AG20443 (cell line): ENCODE measurements around the gene RTL5.
A peak's percentile ranks its signal among the peaks of the same experiment; 100 is the strongest.

Experiments used
- DNase-seq: peaks from one replicate; pipeline ENCODE4 v3.0.0; 2012; ENCODE audit warnings: low spot score, mixed read lengths

RTL5 gene

GRCh38 chrX:72129661-72130060, 2.1 kb downstream of the RTL5 start:
- no peak for DNase-seq

- peak; percentile 20 for DNase-seq
These were observed 2.8 kb downstream of the RTL5 start for GRCh38 chrX:72128881-72129280.

DNA sequence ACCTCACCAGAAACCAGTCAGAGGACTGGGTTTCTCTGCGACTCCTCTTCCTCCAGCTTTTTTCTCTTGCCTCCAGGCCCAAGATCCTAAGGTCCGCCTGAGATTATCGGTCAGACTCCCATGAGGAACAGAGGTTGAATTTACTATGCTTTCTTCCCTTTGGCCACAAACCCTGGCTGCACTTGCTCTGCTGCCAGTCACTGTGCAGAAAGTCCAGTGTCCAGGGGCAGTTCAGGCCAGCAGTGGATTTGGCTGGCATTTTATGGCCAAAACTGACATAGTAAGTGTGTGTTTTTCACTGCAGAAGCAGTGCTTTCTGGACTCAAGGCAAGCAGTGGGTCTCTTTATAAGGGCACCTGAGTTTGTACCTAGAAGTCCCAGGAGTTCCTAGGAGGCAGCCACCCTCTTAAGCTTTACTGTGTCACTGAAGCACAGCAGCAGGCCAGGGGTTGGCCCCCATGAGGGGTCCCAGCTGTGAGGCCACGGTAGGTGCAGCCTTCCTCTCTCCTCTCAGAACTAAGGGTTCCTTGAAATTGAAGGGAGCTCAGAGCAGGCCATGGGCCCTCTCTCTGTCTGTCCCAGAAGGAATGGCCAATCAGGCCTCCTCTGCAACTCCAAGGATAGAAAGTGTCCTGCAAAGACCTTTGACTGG, 3.4 kb downstream of the RTL5 start:
- DNase-seq, result no peak

DNA sequence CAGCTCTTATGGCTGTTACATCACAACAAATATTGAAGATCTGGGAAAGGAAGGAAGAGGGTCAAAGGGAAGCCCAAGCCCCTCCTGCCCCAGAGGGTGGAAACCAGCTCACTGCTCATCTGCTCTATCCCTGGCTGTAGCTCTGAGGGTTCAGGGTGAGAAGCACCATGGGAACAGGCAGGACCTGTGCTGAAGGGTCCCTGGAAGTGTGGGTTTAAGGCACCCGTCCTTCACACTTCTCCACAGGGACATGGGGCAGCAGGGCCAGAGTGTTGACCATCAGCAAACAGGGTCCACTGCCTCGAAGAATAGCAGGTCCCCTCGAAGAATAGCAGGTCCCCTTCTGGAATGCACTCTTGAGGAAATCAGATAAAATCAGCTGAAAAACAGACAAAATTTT, 4.4 kb downstream of the RTL5 start:
- no peak for DNase-seq

DNA sequence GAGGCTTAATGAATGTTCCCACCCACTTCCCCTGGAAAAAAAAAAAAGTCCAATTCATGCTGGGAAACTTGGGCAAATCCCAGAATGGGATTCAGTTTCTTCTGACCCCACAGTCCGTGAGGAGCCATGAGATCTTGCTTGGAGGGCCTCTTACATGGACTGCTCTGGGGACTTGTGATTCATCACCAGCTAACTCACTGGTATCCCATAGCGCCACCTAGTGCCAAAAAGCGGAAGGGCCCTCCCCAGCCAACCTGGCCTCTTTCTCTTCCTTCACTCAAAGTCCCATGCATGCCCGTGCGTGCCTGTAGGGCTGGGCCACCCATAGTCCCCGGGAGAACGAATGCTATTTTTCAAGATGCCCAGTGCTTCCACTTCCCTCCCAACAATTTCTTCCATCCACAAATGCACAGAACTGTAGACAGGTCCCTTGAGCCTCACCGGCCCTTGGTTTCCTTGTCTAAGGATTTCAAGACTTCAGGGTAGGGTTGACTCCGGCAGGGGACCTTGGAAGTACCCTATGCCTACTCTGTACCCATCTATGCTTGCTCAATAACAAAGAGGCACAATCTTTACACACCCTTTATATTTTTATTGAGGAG, 5.1 kb downstream of the RTL5 start:
- peak; percentile 81 for DNase-seq

DNA sequence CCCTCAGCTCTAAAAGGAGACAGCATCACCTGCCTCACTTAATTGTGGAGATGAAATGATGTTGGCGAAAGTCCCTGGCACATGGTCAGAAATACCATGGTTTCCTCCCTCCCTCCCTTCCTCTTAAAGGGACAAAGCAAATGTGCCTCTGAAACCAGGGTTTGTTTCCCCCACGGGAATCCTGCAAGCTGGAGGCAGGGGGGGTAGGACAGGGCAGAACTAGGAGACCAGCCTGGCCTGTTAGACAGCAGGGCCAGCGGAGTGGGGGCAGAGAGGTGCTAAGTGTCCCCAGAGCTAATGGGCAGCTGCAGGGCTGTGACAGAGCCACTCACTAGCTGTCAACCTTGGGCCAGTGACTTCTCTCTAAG, 5.7 kb downstream of the RTL5 start:
- DNase-seq, result no peak

DNA sequence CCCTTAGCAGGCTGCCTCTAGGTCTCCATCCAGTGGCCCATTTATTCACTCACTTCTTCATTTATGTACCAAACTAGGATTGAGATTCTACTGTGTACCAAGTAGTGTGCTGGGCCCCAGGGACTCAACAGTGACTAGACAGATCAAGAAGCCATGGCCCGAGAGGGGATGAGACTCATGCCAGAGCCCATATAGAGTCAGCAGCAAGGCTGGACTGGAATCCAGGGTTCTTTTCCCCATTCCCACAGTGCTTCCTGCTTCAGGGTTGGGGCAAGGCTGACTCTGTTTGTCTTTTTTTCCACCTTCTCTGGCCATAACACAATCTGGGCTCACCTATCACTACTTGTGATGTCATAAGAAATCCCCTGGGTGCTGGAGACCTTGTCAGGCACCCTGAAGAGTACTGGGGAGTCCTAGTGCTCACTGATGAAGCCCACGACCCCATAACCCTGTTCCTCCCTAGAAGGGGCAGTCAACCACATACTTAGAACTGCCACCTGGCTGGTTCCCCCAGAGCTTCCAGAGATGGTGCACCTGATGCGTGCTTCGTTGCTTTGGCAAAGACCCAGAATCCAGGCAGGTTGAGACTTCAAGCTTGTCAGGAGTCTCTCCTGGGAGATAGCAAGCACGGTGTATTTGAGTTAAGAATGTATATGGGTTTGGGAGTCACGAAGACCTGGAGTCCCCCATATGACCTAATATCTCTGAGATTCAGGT, 6.2 kb downstream of the RTL5 start:
- no peak for DNase-seq

GRCh38 chrX:72124540-72125201, 7.0 kb downstream of the RTL5 start:
- no peak for DNase-seq

DNA sequence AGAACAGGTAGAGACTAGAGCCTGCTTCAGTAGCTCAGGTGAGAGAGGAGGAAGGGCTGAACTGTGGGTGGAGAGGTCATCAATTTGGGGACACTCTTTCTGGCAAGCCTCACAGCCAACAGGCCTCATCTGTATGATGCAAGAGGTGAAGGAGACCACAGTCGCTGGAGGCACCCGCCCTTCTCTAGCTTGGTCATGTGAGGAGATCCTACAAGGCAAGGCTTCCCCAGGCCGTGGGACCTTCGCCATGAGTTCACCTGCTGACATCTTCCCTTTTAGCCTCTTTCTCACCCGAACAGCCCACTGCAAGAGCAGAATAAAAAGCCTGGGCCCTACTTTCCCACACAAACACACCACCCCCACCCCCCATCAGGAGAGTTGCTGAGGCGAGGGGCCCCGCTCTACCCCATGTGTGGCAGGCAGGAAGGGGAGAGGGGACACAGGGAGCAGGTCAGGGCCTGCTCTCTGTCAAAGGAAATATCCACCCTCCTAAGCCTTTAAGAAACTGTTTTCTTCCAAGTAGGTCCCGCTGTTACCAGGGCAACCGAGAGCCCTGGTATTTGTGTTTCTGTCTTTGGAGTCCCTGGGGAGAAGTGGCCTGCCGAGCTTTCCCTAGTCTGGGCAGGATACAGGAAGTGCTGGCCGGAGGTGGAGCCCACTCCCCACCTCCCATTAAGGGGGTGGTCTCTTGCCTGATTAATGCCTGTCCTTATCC, 8.1 kb downstream of the RTL5 start:
- DNase-seq, result peak; percentile 47

DNA sequence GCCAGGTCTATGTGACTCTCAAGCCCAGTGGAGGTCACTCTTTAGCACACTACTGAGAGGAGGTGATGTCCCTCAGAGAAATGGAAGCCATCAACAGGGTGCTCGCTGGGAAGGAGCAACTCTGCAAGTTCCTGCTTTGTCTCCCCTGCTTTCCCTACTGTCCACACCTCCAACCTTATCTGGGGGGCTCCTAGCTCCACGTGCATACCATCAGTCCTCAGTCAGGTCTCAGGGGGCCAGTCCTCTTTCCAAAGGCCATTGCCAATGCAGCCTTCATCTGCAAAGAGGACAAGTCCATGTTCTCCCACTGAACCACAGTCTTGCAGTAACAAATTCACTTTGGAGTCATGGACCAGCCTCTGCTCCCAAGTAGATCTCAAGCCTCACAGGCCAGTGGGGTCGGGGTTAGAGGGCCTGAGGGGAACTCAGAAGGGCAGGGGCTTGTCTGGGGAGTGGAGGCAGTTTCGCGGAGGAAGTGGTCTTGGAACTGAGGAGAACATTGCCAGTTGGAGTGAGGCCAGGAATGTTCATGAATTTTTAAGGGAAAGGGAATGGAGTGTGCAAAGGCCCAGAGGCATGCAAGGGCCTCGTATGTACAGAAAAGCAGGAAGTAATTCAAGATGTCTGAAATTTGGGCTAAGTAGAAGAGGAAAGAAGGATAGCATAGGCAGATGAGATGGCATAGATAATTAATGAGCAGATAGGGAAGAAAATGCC, 8.9 kb downstream of the RTL5 start:
- no peak for DNase-seq

DNA sequence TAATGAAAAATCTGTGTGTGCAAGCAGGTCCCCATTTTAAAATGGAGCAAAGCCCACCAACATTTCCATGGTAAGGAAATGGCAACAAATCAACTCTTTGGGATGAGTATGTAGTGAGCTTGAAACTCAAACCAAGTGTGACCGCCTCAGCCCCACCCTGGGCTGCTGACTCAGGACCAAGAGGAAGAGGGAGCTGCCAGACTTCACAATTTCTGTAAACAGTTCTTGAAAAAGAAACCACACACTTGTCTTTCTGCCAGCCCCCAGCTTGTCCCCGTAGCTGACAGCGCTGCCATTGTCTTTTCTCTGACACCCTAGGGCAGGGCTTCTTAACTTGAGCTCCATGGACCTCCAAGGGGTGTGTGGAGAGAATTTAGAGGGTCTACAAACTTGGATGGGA, 10.3 kb downstream of the RTL5 start:
- peak; percentile 83 for DNase-seq

- no peak for DNase-seq
These were observed 10.9 kb downstream of the RTL5 start for GRCh38 chrX:72120837-72121236.

GRCh38 chrX:72117636-72118210, 14.0 kb downstream of the RTL5 start:
- DNase-seq, result no peak

DNA sequence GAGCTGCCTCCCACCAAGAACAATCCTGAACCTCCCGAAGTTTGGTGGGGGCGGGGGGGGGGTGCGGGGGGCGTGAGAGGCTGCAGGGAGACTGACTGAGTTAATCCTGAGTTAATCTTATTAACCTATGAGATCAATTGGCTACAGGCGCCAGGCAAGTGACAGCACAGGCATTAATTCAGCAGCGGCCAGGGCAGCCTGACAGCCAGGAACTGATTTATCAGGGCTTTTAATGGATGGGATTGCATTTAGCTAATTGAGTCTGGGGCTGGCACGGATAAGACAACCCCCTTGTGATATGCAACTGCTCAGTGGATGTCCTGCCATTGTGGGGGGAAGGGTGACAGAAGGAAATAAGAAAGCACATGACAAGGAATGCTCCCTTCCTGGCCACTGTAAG, 16.3 kb downstream of the RTL5 start:
- no peak for DNase-seq

- no peak for DNase-seq
These were observed 16.9 kb downstream of the RTL5 start for GRCh38 chrX:72114807-72115206.

GRCh38 chrX:72114306-72114705, 17.4 kb downstream of the RTL5 start:
- no peak for DNase-seq

DNA sequence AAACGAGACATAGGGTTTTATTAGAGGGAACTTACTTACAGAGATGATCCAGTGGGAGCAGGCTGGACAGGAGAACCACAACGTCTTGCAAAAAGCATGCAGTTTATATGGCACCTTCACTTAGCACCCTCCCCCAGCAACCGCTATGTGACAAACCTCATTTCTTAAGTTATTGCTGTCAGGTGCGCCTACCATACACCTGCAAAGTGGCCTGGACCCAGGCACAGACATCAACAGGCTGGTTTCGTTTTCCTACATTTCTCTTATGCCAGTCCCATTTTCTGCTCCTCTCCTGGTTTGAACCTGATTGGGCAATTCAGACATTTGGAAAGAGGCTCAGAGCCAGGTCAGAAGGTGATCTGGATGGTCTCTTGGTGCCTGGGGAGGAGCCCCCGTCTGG, 18.3 kb downstream of the RTL5 start:
- DNase-seq, result no peak

DNA sequence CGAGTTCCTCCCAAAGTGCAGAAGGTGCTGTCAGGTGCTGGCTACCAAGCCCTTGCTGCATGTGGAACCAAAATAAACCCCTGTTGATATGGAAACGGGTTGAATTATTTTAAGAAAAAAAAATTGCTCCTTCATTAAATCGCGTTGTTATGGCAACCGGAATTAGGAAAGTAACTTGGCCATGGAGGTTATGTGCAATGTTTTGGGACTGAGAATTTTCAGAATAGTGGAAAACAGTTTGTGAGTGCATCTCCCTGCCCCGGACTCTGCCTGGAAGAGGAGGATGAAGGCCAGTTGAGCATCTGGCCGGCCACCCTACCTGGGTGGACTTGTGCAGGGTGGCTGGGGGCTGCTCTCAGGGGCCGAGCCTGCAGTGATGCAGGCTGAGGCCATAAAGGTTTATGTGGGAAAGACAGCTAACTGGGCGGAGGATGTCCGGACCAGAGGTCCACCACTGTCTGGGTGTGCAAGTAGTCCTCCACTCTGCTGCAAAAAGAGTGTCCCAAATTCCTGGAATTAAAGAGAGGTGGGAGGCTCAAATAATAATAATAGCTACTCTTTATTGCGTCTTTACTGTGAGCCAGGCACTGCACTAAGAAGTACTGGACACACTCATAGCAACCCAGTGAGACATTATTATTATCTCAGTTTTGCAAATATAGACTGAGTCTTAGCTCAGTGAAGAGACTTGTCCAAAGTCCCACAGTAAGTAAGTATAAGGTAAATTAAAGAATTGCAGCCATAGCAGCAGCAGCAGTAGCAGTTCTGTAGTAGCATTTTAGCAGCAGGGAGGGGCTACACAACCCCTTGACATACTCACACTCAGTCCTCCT, 20.6 kb downstream of the RTL5 start:
- no peak for DNase-seq

DNA sequence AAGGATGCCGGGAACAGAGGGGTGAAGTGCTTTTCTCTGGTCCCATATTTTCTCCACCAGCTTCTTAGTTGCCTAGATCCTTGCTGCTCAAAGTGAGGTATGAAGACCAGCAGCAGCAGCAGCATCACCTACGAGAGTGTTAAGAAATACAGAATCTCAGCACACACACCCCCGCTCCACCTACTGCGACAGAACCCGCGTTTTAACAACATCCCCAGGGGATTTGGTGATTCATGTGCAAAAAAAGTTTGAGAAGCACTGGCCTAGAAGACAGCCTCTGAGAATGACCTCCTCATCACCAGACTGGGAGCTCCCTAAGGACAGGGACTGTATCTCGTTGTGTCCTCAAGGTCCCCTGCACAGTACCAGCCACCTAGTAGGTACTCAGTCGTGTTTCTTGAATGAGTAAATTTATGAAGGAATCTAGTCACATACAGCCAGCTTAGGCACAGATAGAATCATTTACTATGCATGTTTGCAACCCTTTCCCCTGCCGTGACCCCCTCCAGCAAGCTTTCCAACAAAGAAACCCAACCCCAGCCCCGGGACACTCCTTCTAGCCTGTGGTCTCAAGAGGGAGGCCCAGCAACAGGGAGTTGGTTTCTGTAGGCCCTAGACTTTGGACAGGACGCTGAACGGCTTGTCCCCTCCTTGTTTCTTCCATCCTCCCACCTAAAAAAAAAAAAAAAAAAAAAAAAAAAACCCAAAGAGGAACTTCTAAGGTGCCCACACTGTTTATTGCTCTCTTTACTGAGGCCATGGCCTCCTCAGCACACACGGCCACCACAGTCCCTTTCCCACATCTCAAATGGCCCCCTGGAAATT, 21.5 kb downstream of the RTL5 start:
- DNase-seq, result no peak

DNA sequence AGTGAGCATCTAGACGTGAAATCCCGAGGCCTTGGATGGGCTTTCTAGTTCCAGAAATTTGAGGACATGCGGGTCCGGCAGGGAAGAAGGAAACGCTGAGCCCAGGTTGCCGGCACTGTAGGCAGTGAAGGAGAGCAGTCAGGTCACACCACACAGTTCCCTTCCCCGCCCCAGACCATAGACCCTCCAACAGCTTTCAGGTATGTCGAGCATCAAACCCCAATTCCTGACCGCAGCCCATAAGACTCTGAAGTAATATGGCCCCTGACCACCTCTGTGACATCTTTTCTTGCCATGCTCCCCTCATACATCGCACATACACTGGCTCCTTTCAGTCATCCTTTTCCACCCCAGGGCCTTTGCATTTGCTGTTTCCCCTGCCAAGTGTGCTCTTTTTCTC, 23.0 kb downstream of the RTL5 start:
- no peak for DNase-seq
